ENCODE data around the gene ASTN1.

ASTN1 gene

DNA sequence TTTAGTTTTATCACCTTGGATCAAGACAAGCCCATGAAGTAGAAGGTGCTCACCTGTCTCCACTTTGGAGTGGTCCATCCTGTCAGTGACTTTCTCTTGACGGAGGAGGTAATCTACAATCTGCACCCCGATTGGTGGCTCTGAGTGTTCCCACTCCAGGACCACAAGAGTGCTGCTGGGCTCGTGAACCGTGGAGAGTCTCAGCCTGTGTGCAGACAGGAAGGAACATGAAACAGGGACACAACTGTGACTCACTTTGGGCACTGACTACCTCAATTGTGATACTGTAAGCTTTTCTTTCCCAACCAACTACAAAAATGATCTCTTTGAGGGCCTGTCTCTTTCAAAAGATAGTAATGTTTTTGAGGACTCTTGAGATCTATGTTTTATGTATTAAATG, 280.2 kb downstream of the ASTN1 start:
- no peak for DNase-seq (ENCODE audit: low read depth in 1 of 2, low spot score in 1 of 2)

DNA sequence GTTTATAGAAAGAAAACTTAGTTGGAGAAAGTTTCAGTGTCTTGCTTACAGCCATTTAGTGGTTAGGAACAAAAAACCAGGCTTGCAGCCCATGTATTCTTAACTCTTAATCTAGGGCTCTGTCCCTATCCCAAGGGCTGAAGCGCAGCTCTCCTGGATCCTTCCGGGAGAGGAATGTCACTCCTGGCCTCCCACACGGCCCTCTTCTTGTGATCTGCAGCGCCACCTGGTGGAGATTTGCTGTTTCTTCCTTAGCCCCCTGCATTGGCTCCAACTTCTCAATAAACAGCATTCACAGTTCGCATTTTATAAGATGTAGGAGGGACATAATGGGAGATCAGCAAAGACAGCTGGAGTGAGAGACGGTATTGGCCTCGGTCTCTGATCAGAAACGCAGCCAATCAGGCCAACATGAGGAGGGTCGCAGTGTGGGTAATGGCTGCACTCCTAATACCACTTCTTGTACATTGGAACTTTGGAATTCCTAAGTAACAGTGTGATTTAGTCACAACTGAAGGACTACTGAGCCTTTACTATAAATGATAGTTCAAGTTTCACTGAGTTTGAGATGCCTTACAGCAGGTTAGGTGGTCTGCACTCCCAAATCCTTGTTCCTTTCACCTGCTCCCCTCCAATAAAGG, 283.4 kb downstream of the ASTN1 start:
- DNase-seq (ENCODE audit: low read depth in 1 of 2, low spot score in 1 of 2): peak in 1 of 2 donors; percentile 5

DNA sequence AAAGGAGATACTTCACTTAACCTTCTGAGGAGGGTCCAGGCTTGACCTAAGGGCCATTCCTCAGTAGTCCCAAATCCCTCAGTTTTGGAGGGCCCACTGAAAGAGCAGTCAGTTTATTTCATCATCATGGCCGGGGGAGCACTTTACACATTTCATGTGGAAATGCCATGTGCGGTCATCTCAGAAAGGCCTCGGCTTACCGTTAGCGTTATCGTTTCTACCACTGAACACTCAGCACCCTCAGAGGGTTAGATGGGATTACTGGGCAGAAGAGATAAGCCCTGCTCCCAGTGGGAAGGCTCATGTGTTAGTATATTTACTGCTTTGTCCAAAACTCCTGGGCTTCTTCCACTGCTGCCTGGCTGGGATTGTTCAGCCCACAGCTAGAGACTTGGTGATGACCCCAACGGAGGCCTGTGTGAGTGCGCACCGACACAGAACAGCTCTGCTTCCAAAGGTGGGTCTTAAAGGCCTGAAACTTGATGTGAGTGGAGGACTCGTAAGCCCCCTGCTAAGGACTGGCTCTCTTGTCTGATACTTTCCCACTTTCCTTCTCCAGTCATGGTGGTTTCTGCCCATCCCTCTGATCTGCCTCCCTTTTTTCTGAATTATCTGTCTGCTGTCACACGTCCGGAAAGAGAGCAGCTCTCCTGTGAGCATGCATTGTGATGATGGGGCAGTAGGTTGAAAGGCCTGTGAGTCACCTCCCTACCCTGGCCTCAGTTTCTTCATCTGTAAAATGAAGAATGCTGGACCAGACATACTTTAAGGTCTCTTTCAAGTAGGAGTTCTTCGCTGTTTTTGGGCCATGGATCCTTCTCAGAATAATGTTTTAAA, 284.5 kb downstream of the ASTN1 start:
- no peak for DNase-seq (ENCODE audit: low read depth in 1 of 2, low spot score in 1 of 2)

DNA sequence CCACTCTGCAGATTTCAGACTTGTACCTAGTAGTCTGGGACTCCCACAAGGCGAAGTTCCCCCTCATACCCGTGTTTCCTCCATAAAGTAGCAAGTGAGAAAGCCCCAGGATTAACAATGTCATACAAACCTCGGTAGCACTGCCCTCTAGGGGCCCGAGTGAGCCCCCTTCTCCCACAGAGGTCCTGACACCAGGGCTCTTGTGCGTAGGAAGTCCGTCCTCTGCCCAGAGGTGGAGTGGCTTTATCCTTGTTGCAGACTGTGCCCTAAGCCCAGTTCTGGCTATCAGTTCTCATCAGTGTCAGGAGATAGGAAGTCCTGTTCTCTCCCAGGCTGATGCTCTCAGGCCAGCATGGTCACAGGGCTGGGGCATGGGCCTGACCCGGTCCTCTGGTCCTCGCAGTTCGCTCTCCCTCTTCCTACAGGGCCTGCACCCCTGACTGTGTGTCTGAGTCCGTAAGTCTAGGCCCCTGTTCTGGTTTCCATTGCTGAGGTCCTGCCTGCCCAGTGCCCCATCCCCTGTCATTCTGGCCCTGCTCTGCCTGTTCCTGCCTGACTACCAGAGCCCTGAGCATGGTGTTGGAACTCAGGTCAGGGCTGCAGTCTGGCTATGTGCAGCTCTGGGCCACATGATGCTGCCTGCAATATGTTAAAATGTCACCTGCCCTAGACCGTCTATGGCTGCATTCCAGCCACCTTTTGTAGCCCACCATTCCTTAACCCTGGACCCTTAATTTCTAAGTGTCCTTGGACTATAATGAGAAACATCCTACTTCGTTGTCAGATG, 285.6 kb downstream of the ASTN1 start:
- DNase-seq (ENCODE audit: low read depth in 1 of 2, low spot score in 1 of 2): no peak

DNA sequence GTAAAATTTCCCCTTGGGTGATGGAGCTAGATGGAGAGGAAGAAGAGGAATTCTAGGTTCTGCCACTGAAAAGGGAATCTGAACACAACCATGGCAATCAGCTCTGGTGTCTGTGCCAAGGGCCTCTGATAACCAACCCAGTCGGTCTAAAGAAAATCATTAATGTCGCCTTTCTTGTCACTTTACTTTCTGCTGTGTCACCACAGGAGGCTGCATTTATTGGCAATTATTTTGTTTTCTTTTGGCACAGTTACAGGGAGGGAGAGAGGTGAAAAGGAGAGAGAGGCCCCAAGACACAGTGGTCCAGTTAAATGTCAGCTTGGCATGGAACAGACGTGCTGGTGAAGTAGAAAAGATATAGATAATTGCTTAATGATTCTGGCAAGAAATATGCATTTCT, 287.0 kb downstream of the ASTN1 start:
- DNase-seq (ENCODE audit: low read depth in 1 of 2, low spot score in 1 of 2): no peak

DNA sequence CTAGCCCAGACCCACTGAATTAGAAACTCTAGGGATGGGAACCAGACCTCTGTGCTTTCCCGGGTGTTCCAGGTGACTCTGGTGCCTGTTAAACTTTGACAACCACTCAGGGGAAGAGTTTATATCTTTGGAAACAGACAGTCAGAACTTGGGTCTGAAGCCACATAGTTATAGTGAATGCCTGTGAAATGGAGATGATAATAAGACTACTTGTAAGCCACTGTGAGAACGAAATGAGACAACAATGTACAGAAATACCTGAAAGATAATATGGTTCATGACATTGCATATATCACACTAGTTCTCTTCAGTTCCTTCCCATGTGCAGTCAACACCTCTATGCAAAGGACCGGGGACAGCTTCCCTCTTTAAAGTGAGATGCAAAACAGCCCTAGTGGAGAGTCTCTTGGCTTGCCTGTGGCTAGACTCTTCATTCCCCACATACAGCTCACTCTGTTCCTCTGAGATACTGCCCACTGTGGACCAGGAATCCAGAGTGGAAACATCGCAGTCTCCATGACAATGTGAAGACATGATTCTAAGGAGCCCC, 287.5 kb downstream of the ASTN1 start:
- no peak for DNase-seq (ENCODE audit: low read depth in 1 of 2, low spot score in 1 of 2)

DNA sequence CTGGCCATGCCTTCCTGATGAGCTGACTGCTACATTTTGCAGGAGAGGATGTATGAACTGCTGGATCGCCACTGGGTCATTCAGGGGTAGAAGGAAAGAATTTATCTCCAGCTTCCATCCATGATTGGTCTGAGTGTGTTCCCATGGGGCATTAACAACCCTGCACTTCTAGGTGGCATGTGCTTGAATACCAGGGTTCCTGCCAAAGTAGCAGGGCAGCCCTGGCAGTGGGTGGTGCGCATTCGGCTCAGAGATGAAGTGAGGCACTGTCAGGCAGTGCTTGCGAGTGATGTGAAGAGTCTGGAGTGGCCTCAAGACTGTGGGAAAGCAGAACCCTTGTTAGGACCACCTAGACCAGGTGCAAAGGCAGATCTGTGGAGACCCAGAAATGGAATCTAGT, 294.9 kb downstream of the ASTN1 start:
- no peak for DNase-seq (ENCODE audit: low read depth in 1 of 2, low spot score in 1 of 2)

DNA sequence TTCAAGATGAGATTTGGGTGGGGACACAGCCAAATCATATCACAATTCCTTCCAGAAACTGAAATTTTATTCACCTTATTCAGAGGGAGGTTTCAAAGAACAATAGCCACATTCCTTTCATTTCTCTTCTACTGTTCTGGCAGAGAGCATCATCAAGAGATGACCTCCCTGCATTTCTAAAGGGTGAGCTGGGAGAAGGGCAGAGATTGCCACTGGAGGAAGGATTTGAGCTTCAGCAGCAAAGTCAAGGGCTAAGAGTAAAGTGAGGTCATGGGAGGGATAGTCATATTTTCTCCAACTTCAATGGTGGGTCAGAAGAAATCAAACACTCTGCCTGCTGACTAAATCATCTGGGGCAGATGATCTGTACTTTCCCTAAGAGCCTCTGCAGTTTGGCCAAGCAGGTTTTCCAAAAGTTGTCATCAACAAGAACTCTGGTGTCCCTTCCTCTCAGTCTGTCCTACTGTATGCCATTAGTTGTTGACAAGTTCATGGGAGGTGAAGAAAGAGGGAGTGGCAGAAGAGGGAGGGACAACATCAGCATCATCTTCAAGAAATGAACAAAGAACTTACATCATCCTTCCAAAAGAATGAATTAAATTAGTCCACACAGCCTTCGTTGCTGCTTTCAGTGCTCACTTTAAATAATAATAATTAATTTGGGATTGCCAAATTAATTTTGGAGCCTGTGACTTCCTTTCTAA, 298.3 kb downstream of the ASTN1 start:
- no peak for DNase-seq (ENCODE audit: low read depth in 1 of 2, low spot score in 1 of 2)

DNA sequence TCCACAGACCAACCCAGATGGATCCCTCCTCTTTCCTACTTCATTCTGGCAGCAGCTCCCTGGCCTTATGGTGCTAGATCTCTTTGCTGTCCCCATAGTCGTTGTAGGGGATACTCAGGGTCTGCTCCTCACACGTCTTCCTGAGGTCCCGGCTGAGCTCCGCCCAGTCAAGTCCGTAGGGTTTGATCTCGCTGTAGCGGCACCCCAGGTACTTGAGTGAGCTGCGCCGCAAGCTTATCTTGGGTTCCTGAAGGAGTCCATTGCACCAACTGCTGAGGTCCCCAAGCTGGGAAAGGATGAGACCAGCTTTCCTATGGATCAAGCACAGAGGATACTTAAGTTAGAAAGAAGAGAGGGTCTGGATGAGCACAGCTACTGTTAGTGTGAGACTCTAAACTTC, 300.3 kb downstream of the ASTN1 start:
- DNase-seq (ENCODE audit: low read depth in 1 of 2, low spot score in 1 of 2): no peak

DNA sequence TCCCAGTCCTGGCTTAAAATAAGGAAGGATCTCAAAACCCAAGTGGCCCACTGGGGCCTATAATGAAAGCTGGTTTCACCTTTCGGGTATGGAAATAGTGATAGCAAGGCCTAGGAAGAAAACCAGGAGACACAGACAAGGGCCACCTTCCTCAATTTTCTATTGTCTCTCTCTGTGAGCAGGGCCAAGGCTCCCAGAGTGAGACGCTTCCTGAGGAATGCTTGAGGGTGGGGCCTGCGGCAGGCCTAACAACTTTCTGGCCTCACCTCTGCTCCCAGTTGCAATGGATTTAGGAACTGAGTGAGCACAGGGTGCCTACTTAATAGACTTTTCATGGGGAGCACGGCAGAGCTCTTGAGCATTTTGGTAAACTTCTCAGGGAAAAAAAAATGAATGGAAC, 300.9 kb downstream of the ASTN1 start:
- DNase-seq (ENCODE audit: low read depth in 1 of 2, low spot score in 1 of 2): no peak

DNA sequence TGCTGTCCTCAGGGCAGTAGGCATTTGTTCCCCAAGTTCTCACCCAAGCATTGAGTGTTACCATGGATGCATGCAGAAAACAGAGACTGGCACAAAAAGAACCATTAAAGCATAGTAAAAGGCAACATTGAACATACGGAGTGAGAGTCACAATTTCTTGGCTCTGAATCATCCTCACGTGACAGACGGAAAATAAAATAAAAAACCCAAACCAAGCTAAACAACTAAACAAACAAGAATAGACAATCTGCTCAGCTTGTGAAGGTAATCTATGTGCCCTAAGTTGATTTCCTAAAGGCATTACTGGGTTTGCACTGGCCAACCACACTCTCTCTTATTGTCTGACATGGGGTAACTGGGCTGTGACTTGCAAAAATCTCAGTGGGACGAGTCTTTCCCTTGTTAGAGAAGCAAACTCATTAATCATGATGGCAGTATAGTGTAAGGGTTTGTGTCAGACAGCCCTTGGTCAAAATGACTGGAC, 306.0 kb downstream of the ASTN1 start:
- DNase-seq (ENCODE audit: low read depth in 1 of 2, low spot score in 1 of 2): no peak

DNA sequence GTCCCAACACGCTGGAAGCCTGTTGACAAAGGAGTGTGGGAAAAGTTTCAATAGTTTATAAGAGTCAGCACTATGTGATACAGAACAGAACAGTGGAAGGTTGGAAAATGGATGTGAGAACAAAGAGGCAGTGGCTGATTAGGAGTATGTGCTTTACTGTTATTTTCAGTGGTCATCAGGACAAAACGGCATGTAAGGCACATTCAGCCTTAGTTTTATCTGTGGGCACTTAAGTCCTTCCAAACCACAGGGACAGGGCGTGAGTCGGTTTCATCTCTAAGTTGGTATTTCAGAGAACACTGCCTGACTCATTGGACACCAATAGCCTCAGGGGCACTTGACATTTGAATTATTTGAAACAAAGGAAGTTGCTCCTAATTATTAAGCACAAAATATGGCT, 306.9 kb downstream of the ASTN1 start:
- no peak for DNase-seq (ENCODE audit: low read depth in 1 of 2, low spot score in 1 of 2)

DNA sequence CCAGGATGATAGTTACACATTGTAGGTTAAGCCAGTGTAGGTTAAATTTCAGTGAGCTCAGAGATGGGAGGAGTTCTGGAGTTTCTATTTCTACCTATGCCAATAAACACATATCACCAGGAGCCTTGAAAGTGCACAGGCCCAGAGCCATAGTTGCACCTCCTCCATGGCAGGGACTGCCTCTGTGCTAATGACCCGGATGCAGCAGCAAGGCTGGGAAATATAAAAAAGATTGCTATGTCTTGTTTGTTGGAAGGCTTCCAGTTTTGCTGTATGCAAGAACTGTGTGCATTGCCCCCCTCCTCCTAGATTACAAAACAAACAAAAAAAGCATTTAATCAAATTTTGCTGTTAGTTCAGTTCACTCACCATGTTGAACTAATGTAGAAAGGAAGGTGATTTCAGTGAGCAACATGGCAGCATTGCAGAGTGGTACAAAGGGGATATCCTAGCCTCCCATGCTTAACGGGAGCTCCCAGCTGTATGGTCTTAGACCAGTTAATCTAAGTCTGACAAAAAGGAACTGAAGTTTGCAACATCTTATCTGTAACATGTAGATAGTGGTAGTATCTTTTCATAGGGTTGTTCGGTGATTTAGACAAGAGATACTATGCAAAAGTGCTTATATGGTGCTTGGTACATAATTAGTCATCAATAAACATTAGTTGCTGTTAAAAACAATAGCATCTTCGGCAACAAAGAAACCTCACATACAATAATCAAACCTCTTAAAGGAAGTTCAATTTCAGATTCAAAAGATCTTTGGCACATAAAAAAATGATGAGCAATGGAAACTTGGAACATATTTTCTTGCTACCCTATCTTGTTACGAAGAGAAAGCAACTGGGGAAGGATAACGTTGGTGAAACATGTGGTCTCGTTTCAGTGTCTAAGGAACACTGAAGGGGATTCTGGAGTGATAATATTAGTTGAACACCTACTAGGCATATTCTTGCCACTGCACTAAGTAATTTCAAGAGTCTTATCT, 309.5 kb downstream of the ASTN1 start:
- no peak for DNase-seq (ENCODE audit: low read depth in 1 of 2, low spot score in 1 of 2)

DNA sequence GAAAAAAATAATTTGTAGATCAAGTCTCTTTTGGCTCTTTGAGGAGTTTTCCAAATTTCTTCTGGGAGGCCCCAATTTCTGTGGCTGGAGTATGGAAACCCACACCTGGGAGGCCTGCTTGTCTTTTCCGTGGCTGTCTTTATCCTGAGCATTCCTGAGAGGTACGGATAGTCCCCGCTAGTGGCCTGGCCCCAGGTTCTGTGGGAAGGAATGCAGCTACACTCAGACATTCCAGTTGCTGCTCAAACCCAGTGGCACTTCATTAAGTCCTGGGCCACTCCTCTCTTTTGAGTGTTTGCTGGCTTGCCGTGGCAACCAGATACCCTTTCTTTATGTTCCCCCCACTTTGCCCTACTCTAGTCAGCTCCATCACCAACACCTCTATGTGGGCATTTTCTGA, 310.4 kb downstream of the ASTN1 start:
- no peak for DNase-seq (ENCODE audit: low read depth in 1 of 2, low spot score in 1 of 2)

DNA sequence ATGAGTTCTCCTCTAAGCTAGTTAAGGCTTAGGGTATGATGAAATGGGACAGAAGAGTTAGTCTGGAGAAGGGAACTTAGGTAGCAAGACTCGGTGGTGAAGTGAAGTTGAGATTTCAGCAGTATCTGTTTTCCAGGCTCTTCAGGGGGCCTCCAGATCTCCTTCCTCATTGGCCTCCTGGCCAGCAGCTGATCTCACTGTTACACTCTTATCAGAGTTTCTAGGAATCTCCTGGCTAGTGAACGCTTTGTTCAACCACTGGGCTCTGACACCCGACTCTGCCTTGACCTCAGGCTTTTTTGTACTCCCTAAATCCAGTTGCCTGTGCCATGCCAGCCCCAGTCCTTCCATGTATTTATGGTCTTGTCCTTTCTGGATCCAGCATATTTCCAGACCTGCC, 311.0 kb downstream of the ASTN1 start:
- DNase-seq (ENCODE audit: low read depth in 1 of 2, low spot score in 1 of 2): no peak

DNA sequence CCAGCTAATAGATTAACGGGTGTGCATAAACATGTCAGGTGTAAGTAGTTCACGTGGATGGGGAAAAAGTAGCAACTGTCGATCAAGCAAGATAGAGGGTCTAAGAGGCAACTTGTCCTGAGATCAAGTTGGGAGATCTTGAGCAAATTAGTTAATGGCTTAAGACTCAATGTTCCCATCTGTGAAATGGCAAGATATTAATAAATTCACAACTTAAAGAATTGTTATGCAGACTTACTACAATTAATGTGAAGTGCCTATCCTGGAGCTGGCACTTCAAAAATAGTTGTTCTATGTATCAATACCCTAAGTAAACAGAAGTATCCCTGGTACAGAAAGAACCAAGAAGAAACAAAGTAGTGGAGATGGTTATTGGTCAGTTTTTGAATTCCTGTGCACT, 312.4 kb downstream of the ASTN1 start:
- no peak for DNase-seq (ENCODE audit: low read depth in 1 of 2, low spot score in 1 of 2)

DNA sequence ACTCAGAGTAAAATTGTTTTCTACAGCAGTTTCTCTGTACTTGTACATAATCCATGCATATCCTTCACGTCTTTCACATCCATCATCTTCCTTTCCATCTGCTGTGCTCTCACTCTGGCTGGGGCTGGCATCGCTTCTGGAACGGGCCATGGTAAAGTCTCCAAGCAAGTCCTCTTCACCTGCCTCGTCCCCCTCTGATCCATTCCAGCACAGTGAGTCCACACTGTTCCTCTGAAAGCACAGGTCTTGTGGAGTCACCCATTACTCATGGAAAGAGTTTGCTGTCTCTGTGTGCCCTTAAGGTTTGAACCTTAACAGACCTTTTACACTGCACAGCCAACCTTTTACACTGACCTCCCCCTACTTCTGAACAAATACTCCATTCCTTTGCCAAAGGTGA, 313.6 kb downstream of the ASTN1 start:
- DNase-seq (ENCODE audit: low read depth in 1 of 2, low spot score in 1 of 2): no peak

DNA sequence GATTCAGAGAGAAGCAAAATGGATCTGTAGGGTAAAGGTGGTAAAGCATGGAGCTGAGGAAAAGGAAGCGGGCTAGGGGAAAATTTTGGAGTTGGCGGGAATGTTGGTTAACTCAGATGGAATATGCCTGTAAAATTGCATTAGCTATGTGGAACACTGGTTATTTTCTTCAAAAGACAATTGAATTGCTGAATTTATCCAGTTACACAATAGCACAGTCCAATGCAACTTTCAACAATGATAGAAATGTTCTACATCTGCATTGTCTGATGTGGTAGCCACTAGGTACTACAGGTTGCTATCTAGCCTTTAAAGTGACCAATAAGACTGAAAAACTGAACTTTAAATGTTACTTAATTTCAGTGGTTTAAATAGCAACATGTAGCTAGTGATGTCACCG, 315.2 kb downstream of the ASTN1 start:
- no peak for DNase-seq (ENCODE audit: low read depth in 1 of 2, low spot score in 1 of 2)

DNA sequence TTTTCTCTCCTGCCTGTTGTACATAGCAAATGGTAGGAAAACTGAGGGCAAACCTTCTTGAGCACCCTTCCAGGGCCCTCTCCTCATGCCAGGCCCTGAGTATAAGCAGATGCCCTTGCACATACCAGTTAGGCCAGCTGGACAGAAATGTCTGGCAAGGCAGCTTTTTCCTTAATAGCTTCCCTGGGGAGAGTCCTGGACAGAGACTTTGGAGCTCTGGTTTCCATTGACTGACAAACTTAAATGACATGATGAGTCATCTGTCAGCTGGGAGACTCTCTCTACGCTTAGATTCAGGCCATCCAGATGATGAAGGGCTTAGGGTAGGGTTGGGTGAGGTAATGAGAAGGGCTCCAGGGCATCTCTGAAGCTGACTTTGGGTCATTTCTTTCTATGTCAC, 317.5 kb downstream of the ASTN1 start:
- no peak for DNase-seq (ENCODE audit: low read depth in 1 of 2, low spot score in 1 of 2)

All from activated CD4-positive, alpha-beta T cell treated with anti-CD3 and anti-CD28 coated beads, Interleukin-2, amount 50 U/mL, for 24 hours (primary cell).